GM18505 (cell line): ENCODE measurements around the gene SLC30A3.

Experiments
- ATAC-seq: cut with Tn5 transposase; IDR thresholded peaks from one replicate; pipeline ENCODE4 v1.9.1; 2021; ENCODE audit not compliant: unreplicated experiment
- POLR2A ChIP-seq: IDR thresholded peaks from 4 replicates; pipeline ENCODE4 v1.6.1; 2011; ENCODE audit warnings: borderline replicate concordance; ENCODE audit not compliant: insufficient read depth, insufficient read length; ENCODE audit errors: extremely low read depth

SLC30A3 gene

DNA sequence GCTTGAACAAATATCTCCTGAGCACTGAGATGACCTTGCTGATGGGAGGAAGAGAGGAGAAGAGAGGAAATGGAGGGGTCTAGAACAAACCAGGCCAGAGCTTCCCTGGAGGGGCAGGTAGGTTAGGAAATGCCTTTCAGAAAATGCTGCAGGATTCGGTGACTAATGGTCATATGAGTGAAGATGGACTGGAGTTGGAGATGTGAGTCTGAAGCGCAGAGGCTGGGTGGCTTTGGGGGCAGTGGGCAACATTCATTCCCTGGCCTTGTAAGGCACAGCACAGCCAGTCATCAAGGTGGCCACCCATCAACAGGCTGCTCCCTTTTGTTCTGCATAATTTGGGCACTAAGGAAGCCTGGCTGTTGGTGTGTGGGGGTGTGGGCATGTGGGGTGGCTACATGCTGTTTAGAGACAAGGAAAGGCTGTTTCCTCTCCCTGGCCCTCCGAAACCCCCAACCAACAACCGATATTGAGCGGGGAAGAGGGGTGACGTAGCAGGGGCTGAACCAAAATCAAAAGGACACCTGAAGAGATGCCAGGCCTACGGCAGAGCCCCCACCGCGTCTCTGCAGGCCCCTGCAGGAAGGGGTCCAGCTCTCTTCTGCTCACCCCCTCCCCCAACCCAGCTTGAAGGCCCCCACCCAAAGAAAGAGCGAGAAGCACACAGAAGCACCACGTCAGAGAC, 1.5 kb downstream of the SLC30A3 start:
- no peak for ATAC-seq
- TF ChIP-seq POLR2A, result no peak

DNA sequence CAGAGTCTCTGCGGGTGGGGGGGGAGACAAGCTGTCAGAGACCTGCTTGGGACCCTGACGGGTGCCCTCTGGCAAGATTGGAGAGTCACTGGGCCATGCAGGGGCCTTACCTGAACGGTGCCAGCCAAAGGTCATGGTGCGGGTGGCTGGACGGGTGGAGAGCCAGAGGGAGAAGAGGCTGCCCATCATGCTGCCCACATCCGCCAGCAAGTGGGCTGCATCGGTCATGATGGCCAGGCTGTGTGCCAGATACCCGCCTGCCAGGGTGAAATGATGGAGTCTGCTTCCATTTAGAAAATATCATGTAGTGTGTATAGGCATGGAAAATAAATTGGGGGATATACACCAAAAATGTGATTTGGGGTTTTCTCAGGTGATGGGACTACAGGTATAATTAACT, 4.8 kb downstream of the SLC30A3 start:
- ATAC-seq, result no peak
- no peak for TF ChIP-seq POLR2A

DNA sequence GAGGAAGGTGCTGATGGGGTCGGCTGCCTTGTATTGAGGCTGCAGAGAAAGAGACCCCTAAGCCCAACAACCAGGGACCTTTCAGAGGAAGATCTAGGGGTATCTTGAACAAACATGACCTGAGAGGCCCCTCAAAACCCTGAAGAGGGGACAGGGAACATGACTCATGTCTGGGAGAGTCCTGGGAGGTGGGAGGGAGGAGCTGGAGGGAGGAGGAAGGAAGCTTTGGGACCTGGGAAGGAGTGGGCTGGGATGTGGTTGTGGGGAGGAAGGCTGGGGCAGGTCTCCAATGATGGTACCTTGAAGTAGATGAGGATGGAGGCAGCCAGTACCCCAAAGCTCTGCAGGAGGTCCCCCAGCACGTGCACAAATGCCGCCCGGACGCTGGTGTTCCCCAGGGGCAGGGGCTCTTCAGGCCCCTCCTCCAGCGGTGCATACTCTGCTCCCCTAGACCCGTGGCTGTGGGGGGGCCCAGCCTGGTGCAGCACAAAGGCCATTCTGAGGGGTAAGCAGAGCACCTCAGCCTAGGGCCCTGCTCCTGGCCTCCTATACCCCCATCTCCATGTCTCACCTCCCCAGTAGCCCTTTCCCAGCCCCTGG, 5.9 kb downstream of the SLC30A3 start:
- ATAC-seq, result no peak
- TF ChIP-seq POLR2A, result no peak

DNA sequence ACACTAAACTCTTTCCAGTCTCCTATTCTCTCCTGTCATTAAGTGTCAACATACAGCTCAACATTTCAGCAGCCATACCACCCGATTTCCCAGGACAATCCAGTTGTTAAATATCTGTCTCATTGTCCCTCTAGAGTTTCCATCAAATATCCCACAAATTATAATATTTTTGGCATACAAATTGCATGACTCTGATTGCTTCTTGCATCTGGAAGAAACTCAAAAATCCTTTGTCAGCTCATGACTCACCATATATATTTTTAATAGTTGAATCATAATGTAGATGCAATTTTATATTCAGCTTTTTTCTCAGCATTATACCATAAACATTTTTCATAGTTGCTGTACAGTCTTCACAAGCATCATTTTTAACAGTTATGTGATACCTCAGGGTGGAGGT, 7.2 kb downstream of the SLC30A3 start:
- ATAC-seq, result no peak
- TF ChIP-seq POLR2A, result no peak

DNA sequence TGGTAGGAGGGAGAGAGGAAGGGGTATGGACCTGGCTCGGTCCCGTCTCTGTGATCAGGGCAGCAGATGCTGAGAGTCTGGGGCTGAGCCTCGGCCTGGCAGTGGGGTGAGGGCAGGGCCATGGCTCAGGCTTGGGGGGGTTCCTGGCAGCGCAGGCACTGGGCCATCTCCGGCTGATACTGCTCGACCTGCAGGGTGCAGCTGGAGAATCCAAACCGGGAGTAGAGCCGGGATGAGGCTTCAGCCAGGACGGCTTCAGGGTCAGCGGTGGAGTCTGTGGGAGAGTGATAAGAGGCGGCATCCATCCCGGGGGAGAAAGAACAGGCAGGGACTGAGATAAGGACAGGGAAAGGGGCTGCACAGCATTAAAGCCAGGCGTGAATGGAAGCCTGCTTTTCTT, 7.7 kb downstream of the SLC30A3 start:
- ATAC-seq, result no peak

DNA sequence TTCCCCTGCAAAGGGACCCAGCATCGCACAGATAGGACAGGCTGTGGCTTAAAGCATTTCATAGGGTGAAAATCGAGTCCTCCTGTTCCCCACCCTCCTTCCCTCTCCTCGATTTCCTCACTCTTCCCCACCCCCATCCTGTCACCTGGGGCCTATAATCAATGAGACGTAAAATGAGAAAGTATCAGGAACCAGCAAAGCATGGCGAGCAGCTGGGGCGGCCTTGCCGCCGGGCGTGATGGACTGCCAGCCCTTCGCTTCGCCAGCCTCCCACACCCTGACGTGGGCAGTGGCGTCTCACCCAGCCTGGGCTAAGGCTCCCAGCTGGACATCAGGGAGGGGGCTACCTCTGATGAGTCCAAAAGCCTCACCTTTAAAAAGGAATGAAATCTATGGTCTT, 11.1 kb downstream of the SLC30A3 start:
- no peak for ATAC-seq
- TF ChIP-seq POLR2A, result no peak

More for the DNA sequence above, 7.7 kb downstream of the SLC30A3 start:
- TF ChIP-seq POLR2A, result no peak

DNA sequence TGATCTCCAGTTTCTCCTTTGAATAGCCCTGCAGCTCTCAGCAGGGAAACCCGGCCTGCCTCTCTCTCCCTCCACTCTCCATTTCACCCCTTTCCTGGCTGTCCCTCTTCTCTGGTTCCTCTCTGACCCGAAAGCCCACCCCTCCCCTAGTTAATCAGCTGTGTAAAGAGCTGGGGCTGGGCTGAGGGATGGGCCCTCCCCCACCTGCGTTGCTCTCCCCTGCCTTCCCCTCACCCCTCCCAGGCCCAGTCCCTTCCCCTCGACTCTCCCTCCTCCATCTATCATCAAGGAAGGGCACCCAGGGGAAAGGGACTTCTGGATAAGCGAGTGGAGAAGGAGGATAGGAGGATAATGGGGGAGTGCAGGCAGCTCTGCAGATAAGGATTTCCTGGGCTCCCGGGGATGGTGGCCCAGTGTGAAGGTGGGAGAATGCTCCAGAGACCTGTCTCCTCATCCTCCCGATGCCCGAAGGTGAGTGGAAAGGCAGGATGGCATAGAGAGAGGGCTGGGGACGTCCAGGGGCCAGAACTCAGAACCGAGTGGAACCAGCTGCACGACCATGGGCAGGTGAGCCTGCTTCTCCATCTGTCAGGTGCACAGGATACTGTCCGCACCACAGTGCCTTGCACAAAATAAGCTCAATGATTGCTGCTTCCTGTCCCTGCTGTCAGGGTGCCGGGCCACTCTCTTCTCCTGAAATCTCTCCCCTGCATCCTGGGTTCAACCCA, 12.0 kb downstream of the SLC30A3 start:
- no peak for TF ChIP-seq POLR2A
- ATAC-seq, result no peak

DNA sequence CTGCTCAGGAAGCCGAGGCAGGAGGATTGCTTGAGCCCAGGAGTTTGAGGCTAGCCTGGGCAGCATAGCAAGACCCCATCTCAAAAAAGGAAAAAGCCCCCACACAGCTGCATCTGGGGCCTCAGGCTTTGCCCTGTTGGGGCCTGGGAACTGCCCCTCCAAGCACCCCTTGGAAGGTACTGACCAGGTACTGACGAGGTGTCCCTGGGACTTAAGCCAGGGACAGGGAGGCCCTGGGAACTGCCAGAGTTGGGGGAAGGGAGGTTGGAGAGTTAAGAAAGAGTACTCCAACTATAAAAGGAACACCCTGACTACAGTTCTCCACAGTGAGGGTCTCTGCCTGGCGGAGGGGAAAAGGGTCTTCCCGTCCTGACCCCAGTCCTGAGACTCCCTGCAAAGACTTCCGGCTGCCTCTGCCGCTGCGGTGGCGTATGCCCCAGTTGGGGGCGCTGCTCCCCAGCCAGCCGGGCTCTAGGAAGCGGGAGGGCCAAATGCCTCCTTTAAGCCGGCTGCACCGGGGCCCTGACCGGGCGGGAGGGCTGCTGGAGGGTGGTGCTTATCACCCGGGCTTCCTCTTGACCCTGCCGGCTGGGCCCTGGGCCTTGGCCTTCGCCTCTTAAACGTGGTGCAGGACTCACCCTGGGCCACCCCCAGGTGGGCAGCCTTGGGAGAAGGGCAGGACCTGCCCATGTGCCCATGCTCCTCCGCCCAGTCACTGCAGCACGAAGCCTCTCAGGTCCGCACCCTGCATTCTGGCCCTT, 12.8 kb downstream of the SLC30A3 start:
- no peak for TF ChIP-seq POLR2A
- ATAC-seq, result no peak

DNA sequence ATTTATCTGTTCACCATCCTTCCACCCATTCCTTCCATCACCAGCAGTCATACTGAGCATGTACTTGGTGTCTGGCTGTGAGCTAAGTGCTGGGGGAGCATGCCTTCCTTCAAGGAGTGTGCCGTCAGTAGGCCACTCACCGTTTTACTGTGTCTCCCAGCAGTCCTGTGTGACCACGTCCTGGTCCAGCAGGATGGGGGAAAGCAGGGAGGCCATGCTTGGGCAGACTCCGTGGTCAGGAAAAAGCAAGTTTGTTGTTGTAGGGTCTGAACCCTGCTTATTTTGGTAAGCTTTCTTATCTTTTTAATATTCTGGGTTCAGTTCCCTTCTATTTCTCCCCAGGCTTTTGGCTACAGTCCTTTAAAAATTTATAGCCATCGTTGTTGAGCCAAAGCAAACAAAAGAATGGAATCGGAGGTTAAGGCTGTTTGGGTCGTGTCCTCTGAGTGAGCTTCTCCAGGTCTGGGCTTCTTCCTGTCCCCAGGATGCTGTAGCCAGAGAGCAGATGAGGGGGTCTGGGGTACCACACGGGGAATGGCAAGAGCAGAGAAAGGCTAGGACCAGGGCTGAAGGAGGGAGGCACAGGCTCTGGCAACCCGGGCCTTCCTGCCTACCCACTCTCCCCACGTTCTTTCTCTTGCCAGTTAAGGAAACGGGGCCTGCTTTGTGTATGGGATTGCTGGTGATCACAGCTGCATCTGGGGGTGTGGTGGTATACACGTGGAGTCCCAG, 13.5 kb downstream of the SLC30A3 start:
- TF ChIP-seq POLR2A, result no peak
- no peak for ATAC-seq

DNA sequence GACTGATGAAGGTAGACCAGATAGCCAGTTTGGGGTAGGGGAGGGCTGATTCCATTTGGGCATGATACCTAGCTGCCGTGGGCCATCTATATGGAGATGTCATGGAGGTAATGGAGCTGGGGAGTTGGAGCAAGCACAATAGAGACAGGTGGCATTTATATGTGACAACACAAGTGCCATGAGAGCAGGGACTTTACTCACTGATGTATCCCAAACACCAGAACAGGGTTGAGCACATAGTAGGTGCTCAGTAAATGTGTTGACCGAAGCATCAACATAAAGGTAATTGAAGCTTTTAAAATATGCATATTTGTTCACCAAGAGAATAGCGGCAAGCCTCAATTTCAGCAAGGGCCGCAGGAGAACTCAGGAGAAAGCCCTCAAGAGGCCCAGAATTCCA, 15.0 kb downstream of the SLC30A3 start:
- TF ChIP-seq POLR2A, result no peak
- ATAC-seq, result no peak

DNA sequence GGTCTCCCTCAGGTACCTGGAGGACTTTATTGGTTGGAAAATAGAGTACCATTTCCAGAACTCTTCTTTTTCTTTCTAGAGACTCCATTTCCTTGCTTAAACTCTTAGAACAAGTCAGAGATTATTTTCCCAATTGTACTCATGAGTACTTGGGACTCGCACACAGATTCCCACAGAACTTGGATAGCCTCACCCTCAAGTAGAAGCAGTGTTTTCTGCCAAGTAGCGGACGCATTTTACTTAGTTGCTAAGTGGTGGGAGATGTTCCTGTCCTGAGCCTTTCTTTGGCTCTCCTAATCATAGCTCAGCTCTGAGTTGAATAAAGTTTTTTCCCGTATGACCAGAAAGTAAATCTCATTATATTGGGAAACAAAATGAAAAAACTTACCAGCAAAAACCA, 17.2 kb downstream of the SLC30A3 start:
- no peak for ATAC-seq
- no peak for TF ChIP-seq POLR2A

DNA sequence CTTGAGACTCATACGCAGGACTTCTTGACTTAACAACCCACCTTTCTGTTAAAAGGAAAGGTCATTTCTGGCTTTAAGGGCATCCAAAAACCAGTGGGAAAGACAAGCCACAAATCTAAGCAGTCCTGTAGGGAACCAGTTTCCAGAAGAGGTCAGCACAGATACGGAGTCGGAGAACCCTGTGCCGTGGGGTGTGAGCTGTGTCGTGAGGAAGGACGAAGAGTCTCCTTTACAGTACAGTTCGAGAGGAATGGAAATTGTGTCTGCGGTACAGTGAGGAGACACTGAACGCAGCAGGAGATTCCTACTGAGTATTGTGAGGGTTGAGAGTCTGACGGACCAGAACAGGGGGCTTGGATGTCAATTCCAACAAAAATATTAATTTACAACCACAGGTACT, 17.7 kb downstream of the SLC30A3 start:
- TF ChIP-seq POLR2A, result no peak
- no peak for ATAC-seq

DNA sequence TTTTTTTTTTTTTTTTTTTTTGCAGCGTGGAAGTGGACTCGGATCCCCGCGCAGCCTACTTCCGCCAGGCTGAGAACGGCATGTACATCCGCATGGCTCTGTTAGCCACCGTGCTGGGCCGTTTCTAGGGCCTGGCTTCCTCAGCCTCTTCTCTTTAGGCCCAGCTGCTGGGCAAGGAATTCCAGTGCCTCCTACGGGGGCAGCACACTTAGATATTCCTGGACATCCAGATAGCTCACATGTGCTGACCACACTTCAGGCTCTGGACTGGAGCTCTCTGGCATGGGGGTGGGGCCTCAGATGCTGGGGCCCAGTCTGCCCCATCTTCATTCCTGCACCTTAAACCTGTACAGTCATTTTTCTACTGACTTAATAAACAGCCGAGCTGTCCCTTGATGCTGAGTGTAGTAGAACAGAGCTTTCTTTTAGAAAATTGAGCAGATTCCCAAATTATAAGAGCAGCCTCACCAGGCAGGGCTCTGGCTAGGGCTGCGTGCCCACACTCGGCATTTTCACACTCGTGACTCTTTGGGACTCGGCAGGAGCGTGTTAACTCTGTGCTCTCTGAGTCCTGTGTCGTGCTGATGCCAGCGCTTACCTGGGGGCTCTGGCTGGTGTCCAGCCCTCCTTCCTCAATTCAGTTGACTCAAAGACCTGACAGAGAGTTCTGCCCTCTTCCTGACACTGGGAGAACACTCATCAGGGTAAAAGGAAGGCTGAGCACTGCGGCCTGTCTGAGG, 19.3 kb downstream of the SLC30A3 start:
- ATAC-seq, result no peak
- TF ChIP-seq POLR2A, result no peak

DNA sequence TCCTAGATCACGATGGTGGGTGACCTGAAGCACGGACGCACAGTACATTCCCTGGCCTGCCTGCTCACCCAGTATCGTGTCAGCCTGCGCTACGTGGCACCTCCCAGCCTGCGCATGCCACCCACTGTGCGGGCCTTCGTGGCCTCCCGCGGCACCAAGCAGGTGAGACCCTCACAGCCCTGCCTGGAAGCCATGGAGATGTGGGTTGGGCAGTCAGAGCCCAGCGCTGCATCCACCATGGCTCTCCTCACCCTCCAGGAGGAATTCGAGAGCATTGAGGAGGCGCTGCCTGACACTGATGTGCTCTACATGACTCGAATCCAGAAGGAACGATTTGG, 20.3 kb downstream of the SLC30A3 start:
- no peak for ATAC-seq
- TF ChIP-seq POLR2A, result no peak
